NCI-H510A treated with DMSO at 0.1 percent for 48 hours (cell line): ENCODE results near the gene ZNF692.
"Not testable (repeated sequence)": the region's sequence is repeated elsewhere in the genome, so short reads cannot be mapped to it uniquely, and the experiment has no call there.

ENCODE experiments used
- DNase-seq: peaks from one replicate; lab custom pipeline; 2025; lab: John Stamatoyannopoulos, UW

Gene ZNF692

DNA sequence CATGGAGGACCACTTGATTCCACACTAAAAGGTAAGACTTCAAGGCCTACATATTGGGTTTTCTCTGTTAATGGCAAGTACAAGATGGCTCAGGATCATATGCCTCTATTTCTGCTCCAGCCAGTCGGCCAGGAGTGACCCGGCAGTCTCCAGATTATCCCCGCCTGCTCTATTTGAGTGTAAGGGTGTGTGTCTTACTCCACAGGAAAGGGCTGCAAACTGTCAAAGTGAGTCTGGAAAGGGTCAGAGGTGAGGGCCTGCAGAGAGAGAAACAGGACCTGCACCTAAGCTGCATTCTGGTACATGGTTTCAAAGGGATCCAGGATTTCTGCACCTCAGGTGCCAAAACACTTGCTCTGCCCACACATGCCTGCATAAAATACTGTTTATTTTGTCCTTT lies 9.2 kb downstream of the ZNF692 start:
- DNase-seq = no peak

GRCh38 chr1:248849152-248849551 lies 9.7 kb downstream of the ZNF692 start:
- DNase-seq = no peak

DNA sequence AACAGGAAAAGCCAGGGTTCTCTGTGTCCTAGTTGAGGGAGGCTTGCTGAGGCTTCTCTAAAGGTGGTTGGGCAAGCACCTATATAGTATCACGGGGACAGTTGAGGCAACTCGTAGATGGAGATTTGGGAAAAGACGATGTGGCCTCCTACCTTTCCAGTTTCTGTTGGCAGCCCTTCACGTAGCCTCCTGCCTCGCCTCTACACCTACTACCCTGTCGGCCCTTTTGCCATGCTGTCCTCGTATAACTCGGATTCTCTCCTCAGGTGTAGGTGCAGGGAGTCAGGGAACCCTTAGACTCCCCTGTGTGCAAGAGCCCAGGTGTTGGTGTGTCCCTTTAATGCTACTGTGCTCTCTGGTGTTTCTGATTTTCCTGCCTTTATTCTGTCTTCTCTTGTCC lies 10.3 kb downstream of the ZNF692 start:
- DNase-seq = no peak

DNA sequence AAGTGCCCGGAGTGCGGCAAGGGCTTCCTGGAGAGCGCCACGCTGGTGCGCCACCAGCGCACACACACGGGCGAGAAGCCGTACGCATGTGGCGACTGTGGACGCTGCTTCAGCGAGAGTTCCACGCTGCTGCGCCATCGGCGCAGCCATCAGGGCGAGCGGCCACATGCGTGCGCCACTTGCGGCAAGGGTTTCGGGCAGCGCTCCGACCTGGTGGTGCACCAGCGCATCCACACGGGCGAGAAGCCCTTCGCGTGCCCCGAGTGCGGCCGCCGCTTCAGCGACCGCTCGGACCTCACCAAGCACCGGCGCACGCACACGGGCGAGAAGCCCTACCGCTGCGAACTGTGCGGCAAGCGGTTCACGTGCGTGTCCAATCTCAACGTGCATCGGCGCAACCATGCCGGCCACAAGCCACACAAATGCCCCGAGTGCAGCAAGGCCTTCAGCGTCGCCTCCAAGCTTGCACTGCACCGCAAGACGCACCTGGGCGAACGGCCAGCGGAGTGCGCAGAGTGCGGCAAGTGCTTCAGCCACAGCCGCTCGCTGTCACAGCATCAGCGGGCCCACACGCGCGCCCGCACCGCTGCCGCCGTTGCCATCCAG lies 10.8 kb downstream of the ZNF692 start:
- DNase-seq = no peak

GRCh38 chr1:248847181-248847955 lies 11.5 kb downstream of the ZNF692 start:
- no peak for DNase-seq

GRCh38 chr1:248844526-248844925 lies 14.4 kb downstream of the ZNF692 start:
- DNase-seq = no peak

GRCh38 chr1:248843687-248844086 lies 15.2 kb downstream of the ZNF692 start:
- DNase-seq = no peak

- DNase-seq = no peak
Measured at GRCh38 chr1:248842781-248843331, 16.0 kb downstream of the ZNF692 start.

- DNase-seq = no peak
Measured at GRCh38 chr1:248841702-248842395, 17.0 kb downstream of the ZNF692 start.

DNA sequence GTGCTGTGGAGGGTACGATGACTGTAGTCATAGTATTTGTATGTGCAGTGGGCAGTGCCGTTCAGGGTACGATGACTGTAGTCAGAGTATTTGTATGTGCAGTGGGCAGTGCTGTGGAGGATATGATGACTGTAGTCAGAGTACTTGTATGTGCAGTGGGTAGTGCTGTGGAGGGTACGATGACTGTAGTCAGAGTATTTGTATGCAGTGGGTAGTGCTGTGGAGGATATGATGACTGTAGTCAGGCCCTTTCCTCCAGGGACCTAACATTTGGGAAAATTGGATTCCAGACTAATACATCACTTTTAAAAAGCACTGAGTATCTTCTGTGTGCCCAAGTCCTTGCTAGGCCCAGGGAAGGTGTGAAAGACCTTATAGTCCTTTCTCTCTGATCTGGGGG lies 17.9 kb downstream of the ZNF692 start:
- DNase-seq = no peak

DNA sequence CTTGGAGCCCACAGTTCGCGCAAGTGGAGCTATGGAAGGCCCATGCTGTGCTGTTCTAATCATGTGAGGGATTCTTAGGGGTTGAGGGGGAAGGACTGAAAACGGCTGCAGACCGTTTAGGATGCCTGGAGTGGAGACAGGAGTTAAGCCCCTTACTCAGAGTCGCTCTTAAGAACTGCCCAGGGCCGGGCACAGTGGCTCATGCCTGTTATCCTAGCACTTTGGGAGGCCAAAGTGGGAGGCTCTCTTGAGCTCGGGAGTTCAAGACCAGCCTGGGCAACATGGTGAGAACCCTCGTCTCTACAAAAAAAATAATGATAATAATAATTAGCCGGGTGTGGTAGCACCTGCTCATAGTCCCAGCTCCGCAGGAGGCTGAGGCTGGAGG lies 19.7 kb downstream of the ZNF692 start:
- DNase-seq = no peak

DNA sequence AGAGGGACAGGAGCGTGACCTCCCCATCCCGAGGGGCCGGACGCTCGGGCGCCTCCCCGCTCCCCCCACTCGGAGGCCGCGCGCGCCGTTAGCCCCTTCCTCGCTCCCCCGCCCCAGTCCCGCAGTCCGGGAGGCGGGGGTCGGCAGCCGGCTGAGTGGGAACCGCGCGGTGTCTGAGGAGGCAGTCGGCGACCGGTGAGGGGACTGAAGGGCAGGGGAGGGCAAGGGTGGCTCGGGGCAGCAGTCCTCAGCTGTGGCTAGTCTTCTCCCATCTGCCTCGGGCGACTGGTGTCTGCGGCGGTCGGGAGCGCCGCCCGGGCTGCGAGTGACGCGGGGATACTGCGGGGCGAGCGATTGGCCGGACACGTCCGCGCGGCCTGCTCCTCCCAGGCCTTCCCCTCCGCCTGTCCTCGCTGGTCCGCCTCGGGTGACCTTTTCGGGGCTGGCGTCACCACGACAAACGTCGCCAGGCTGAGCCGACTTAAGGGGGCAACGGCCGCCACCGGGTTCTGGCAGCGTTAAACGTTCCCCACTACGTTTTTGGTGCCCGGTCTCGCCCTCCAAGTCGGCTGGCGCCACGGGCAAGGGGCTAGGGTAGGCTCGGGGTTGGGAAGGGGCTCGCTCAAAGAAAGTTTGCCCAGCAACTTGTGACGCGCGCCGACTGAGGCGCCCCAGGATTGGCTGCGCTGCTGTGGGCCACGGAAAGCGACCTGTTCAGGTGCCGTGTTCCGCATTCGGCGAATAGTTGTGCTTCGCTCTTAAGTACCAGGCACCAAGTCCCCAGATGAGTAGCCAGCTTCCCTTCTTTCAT lies 20.3 kb downstream of the ZNF692 start:
- peak; percentile 47 for DNase-seq

DNA sequence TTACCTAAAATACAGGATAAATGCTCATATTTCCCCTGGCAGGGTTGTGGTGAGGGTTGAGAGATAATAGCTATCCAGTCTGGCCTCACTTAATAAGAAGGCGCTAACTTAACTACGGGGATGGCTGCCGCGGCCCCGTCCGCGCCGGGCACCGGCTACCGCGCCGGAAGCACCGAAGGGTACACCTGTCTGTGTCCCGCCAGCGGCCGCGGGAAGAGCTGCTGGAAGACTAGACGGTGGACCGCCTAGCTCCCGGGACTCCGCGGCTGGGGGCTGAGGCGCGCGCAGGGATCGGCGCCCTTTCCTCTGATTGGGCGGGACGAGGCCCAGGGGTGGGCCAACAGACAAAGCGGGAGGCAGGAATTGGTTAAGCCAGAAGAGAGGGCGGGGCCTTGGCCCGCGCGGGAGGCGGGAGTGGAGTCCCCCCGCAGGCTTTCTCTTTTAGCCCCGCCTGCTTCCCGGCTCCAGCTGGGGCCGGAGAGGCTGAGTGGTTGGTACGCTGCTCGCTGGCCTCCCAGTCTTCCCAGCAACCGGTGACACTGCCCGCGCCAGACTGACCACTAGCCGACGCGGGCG lies 21.0 kb downstream of the ZNF692 start, which contains the start of gene ZNF672:
ZNF672 (plus strand) TSS at position 444 of the 576 bp plus-strand sequence. CDS start 9,051 bp downstream, outside the sequence.
- DNase-seq = peak; percentile 89

DNA sequence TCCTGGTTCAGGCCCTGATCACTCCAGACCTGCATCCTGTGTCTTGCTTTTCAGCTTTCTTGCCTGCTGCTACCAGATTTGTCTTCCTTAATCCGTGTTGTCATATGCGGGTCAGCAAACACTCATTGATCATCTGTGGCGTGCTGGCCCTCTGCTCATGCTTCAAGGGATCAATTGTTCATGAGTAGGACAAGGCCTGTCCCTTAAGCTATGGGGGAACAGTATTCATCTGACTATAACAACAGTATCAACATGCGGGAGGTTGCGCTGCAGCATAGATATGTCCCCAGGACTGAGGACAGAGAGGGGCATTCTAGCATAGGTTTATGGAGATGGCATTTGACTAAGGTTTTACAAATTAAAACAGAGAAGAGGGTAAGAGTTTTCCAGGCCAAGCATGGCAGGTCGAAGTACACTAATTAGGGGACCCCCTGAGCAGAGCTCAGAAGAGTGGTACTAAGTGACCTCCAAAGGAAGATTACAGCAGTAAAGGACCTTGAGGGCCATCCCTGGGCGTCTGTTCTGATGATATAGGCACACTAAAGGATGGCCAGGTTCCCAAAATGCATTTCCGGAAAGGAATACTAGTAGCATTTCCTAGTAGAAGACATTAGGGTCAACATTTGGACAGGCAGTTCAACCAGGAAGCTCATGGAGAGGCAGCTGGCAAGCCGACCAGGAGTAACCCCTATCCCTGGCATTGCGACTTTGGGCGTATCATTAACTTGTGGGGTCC lies 21.7 kb downstream of the ZNF692 start:
- no peak for DNase-seq

DNA sequence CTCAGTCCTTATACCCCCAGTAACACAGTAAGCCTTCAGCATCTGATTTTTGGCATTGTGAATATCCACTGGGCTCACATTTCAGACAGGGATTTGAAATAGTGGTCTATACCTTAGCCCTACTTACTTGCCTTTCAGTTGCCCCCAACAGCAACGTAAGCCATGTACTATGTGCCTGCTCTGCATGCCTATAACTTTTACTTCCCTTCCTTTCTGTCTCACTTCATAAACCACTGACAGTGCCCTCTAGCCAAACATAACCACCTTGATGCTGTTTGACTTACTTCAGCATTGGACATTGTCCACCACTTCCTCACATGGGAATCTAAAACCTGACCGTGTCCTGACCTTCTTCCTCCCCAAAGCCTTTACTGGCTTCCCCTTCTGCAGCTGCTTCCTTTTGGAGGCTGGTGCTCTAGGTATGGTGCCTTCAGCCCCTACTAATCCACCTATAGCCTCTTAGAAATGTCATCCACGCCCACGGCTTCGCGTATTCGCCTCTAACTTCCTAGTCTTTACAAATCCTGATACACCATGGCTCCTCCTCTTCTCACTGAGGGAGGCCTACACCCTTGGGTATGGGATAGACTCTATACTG lies 24.4 kb downstream of the ZNF692 start:
- no peak for DNase-seq

DNA sequence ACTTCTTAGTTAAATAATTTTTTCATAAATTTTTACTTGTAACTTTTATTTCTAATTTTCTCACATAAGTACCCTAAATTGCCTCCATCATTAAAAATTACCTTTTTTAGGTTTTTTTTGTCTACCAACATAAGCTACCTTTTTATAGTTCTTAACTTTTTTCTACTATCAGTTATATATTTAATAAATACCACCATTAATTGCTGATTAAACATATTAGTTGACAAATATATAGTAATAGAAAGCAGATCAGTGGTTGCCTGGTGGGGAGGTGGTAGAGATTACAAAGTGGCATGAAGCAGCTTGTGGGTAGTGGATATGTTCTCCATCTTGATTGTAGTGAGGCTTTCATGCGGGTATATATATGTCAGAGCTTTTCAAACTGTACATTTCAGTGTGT lies 27.0 kb downstream of the ZNF692 start:
- no peak for DNase-seq

- not testable (repeated sequence) for DNase-seq
Measured at GRCh38 chr1:248830718-248831017, 28.2 kb downstream of the ZNF692 start.

- DNase-seq = no peak
Measured at GRCh38 chr1:248828845-248829244, 30.0 kb downstream of the ZNF692 start.

DNA sequence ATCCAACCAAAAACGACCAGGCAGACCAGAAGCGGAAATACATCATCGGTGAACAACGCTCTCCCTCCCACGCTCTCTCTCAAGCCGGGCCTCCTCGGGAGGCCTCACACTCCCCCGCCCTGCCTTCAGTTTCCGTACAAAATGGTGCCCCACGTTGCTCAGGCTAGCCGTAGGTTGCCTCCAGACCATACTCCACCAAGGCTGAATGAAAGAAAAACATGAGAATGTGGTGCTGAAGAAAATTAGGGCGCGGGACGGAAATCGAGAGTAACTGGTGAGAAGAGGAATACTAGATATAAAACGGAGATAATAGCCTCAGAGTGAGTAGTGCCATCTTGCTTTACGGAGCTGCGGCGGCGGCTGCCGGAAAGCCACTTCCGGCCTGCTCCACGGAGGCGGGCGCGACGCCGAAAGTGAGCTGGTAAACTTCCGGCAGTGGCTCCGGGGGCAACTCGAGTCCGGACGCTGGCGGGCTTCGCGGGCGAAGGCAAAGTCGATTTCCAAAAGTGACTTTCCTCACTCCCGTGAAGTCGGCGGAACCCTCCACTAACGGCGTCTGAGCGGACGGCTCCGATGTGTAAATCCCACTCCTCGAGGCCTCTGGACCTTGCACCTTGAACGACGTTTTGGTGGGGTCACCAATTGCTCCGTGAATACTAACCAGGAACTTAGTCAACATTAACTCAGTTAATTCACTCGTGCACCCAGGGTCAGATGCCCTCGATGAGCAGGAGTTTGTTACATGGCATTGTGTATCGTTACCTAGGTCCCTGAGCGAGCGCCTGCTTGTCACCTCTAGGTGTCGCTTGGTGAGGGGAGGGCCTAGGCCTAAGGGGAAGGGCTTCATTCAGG lies 32.8 kb downstream of the ZNF692 start, which contains the start of gene SH3BP5L:
SH3BP5L (minus strand) TSS at position 7 of the 852 bp plus-strand sequence. CDS start 980 bp downstream, outside the sequence.
- DNase-seq = peak; percentile 80

- no peak for DNase-seq
Measured at GRCh38 chr1:248825573-248825908, 33.3 kb downstream of the ZNF692 start.
